Sigmoid colon (tissue), 7 donors: ENCODE data around the gene ABCB6. TPM values are rescaled to one million over a fixed set of nuclear protein-coding genes. Genes with fewer than 3 reads are reported as not detected.

ENCODE experiments used
- DNase-seq: peaks from one replicate; pipeline ENCODE4 v3.0.0-alpha.2; 2019
- H3K27ac ChIP-seq, 4 donors: fragments of 200-600 bp; sonication (generic); one replicate each; pipeline ENCODE4 v1.5.1; 2016 to 2019; ENCODE audit warnings: mild to moderate bottlenecking in 1 of 4
- H3K27me3 ChIP-seq, 3 donors: fragments of 200-600 bp; sonication (generic); one replicate each; pipeline ENCODE4 v1.5.1; 2019; ENCODE audit warnings: mild to moderate bottlenecking in 1 of 3
- H3K36me3 ChIP-seq, 4 donors: fragments of 200-600 bp; sonication (generic); one replicate each; pipeline ENCODE4 v1.5.1; 2016 to 2019
- H3K4me1 ChIP-seq, 4 donors: fragments of 200-600 bp; sonication (generic); one replicate each; pipeline ENCODE4 v1.5.1; 2017 to 2019
- H3K4me3 ChIP-seq, 4 donors: fragments of 200-600 bp; sonication (generic); one replicate each; pipeline ENCODE4 v1.5.1; 2017 to 2019; ENCODE audit warnings: mild to moderate bottlenecking in 2 of 4, moderate library complexity in 1 of 4
- H3K9me3 ChIP-seq, 4 donors: fragments of 200-600 bp in 3 of 4; sonication (generic) in 3 of 4; one replicate each; pipeline versions ENCODE4 v1.5.1 to v1.6.1; 2013 to 2019
- EP300 ChIP-seq, 4 donors: sonication (generic); formaldehyde crosslinking; IDR thresholded peaks; one replicate each; pipeline ENCODE4 v1.6.1; 2017; ENCODE audit warnings: antibody characterized with exemption in 4 of 4
- POLR2A ChIP-seq, 2 donors: fragments of 450-650 bp; IDR thresholded peaks; one replicate each; pipeline ENCODE4 v1.6.1; 2016; ENCODE audit warnings: antibody characterized with exemption in 2 of 2, mild to moderate bottlenecking in 2 of 2, moderate library complexity in 2 of 2
- POLR2AphosphoS5 ChIP-seq, 4 donors: sonication (generic); formaldehyde crosslinking; IDR thresholded peaks; one replicate each; pipeline ENCODE4 v1.6.1; 2017; ENCODE audit warnings: antibody characterized with exemption in 4 of 4
- WGBS, 2 donors: extraction: QIAGEN DNeasy Blood & Tissue Kit; methylation state at CpG; one replicate each; pipeline ENCODE4 v1.1.7; 2013; 5-methylcytosine and 5-hydroxymethylcytosine counted together
- intact Hi-C: fragments of 100-400 bp; cut with DNase I; formaldehyde crosslinking; loops from one replicate; pipeline ENCODE4 v1.15.1; 2023
- polyA plus RNA-seq, 3 donors: library from polyadenylated mRNA; stranded (reverse); fragments of 200-250 nt; gene quantifications; one replicate each; pipeline ENCODE4 v1.2.3, GENCODE V29; 2013
- total RNA-seq, 4 donors: library from RNA; depleted of rRNA; stranded (reverse); fragments of >200 nt; gene quantifications; one replicate each; pipeline ENCODE4 v1.1.0, GENCODE V29; 2016
- TF ChIP-seq, protein P1 (sequence below), 4 experiments: fragments of 450-650 bp in 3 of 4; fragments of 200-600 bp in 1 of 4; IDR thresholded peaks; one replicate each; pipeline ENCODE4 v1.5.1; 2016 to 2019; ENCODE audit warnings: antibody characterized with exemption in 4 of 4, mild to moderate bottlenecking in 3 of 4, moderate library complexity in 2 of 4
- donor health status: healthy with polysubstance abuse.
- donor health status: Bipolar disorder and iron deficiency.
- donor health status: healthy.

ABCB6 gene
- total and polyA plus RNA-seq, 7 donors = 4.8 to 39.3 (median 16.1) TPM; not detected in 1

DNA sequence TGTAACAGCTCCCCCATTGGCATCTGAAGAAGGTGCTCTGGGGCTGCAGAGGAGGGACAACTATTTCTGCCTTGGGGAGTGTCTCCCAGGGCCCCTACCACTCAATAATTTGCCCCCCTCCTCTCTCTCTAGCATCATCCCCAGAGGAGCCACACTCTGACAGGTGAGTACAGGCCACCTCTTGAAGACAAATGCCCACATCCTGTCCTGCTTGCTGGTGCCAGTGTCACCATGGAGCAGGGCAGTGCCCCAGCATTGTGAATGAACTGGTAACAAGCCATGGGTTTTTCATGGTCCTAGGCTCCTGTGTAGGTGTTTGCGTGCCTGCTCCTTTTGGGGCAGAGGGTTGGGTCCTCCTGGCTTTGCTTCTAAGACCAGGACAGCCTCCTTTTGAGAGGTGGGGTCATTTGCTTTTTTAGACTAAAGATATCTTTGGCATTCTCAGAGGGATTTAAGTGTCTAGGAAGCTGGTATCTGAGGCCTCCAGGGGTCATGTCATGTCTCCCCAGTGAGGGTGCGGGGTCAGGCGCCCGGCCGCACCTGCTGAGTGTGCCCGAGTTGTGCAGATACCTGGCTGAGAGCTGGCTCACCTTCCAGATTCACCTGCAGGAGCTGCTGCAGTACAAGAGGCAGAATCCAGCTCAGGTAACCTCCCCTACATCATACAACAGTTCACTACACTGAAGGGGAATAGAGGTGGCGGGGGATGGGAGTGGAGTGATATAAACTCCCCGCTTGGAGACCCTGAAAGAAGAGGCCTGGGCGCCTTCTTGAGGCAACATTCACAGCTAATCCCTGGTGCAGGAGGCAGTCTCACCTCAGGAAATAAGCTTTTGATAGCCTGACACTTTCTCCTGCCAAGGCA lies 38.9 kb downstream of the ABCB6 start:
- H3K9me3 ChIP-seq = no peaks in the 10 kb centered on the region
- H3K4me1 ChIP-seq = peaks cover 2 to 35% (median 29%) of the 10 kb centered on the region in 4 donors
- WGBS, 2 donors = 95 to 96% methylated on average over 9 of the region's 9 CpGs
- intact Hi-C loops = loop anchor here (5.0 kb wide), 2 partner anchors 117 to 207 kb away; partner anchors contain the start of gene DNPEP
- H3K27ac ChIP-seq = peak overlapping the region in 1 of 4 donors; percentile 3
- peak; percentile 56 for DNase-seq
- peak overlapping the region in 1 of 4 donors; percentile 77 for H3K4me3 ChIP-seq
- H3K36me3 ChIP-seq = peaks cover 29 to 56% (median 41%) of the 10 kb centered on the region in 4 donors
- no peaks in the 10 kb centered on the region for H3K27me3 ChIP-seq
- TF ChIP-seq EP300 (IDR thresholded peaks at IDR 0.05) (no peak), POLR2A (IDR thresholded peaks at IDR 0.05) (no peak), POLR2AphosphoS5 (IDR thresholded peaks at IDR 0.05) (no peak)
- TF ChIP-seq, protein P1, sequence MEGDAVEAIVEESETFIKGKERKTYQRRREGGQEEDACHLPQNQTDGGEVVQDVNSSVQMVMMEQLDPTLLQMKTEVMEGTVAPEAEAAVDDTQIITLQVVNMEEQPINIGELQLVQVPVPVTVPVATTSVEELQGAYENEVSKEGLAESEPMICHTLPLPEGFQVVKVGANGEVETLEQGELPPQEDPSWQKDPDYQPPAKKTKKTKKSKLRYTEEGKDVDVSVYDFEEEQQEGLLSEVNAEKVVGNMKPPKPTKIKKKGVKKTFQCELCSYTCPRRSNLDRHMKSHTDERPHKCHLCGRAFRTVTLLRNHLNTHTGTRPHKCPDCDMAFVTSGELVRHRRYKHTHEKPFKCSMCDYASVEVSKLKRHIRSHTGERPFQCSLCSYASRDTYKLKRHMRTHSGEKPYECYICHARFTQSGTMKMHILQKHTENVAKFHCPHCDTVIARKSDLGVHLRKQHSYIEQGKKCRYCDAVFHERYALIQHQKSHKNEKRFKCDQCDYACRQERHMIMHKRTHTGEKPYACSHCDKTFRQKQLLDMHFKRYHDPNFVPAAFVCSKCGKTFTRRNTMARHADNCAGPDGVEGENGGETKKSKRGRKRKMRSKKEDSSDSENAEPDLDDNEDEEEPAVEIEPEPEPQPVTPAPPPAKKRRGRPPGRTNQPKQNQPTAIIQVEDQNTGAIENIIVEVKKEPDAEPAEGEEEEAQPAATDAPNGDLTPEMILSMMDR (IDR thresholded peaks at IDR 0.05) = no peak

DNA sequence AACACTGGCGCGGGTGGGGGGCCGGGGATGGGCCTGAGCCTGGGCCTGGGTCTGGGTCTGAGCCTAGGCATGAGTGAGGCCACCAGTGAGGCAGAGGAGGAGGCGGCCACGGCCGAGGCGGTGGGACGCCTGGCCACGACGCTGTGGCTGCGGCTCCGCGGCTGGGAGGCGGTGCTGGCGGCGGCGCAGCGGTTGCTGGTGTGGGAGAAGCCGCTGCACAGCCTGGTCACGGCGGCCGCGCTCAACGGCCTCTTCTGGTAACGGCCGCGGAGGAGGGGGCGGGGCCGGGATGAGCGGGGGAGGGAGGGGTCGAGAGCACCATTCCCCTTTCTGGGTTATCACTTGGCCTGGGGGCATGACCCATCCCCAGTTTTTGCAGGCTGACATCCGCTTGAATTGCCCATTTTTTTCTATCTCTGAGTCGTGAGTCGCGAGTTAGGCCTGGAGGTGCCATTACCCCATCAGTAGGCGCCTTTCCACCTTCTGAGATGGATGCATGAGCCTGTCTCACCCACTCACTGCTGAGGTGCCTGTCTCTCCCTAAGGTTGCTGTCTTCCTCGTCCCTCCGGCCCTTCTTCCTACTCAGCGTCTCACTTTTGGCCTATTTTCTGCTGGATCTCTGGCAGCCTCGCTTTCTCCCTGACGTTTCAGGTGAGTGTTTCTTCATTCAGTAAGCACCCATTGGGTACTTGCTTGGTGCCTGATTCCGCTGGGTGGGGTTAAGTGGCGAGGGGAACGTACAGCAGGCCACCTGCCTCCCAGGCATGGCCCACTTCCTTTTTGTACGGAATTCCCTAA lies 40.2 kb downstream of the ABCB6 start:
- Histone ChIP-seq H3K9me3 (no peaks in the 10 kb centered on the region), H3K4me1 (peaks cover 2 to 39% (median 31%) of the 10 kb centered on the region in 4 donors), H3K27me3 (no peaks in the 10 kb centered on the region), H3K4me3 (peak overlapping the region; percentile 64 to 97 (median 86)), H3K27ac (peak overlapping the region; percentile 91 to 99 (median 94)), H3K36me3 (peaks cover 29 to 58% (median 45%) of the 10 kb centered on the region in 4 donors)
- no peak for TF ChIP-seq POLR2AphosphoS5 (IDR thresholded peaks at IDR 0.05)
- TF ChIP-seq POLR2A (IDR thresholded peaks at IDR 0.05) = no peak
- TF ChIP-seq EP300 (IDR thresholded peaks at IDR 0.05) = no peak
- TF ChIP-seq, protein P1 (IDR thresholded peaks at IDR 0.05) = no peak
- intact Hi-C loops = loop anchor here (1.0 to 5.0 kb wide), 3 partner anchors 51 to 209 kb away; partner anchors contain the start of genes ANKZF1, ATG9A and DNPEP
- WGBS, 2 donors = 1 to 3% methylated on average over 45 of the region's 45 CpGs
- DNase-seq = peak; percentile 76

DNA sequence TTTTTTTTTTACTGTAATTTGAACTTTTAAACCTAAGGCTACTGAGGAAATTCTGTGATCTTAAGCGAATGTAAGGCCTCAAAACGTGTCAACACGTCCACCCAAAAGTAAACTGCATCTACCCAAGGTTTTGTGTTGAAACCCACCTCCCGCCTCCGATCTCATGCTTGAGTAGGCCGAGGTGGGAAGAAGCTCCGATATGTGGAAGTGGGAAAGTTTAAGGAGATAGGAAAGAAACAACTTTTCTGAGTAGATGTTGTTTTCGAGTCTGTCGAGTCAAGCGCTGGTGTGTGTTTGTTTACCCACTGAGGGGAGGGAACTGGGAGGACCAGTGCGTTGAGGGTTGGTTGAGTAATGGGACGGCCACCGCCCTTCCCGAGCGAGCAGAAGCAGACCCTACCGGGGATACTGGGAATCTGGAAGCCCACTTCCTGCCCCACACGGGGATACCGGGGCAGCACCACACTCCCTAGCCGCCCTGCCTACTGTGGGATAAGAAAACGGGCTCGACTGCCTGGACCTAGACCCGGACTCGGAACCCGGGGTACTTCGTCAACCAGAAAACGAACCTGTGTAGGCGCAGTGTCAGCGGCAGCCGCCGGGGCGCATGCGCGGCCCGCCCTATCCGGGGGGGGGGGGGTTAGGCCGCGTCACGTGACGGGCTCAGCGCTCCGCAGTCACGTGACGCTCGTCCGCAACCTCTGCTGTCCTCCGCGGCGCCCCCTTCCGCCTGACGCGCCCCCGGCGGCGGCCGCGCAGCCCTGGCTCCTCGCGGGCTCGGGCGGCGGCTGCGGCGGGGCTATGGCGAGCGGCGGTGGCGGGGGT lies 41.0 kb downstream of the ABCB6 start, which contains the start of gene RETREG2:
TSS of gene RETREG2 (plus strand) at position 724 of the 825 bp plus-strand sequence. CDS start at position 802, 78 bp downstream.
- Histone ChIP-seq H3K27me3 (no peaks in the 10 kb centered on the region), H3K9me3 (no peaks in the 10 kb centered on the region), H3K27ac (peak within 1 kb of the TSS; percentile 91 to 99 (median 94)), H3K4me3 (peak within 1 kb of the TSS; percentile 64 to 97 (median 86)), H3K4me1 (peaks cover 2 to 39% (median 31%) of the 10 kb centered on the region in 4 donors), H3K36me3 (peaks cover 29 to 58% (median 44%) of the 10 kb centered on the region in 4 donors)
- TF ChIP-seq, protein P1 (IDR thresholded peaks at IDR 0.05) = peak in 1 of 4 experiments; percentile 25
- TF ChIP-seq POLR2A (IDR thresholded peaks at IDR 0.05) (peak; percentile 98 to 99), POLR2AphosphoS5 (IDR thresholded peaks at IDR 0.05) (peak; percentile 97 to 100 (median 100)), EP300 (IDR thresholded peaks at IDR 0.05) (peak in 1 of 4 donors; percentile 28)
- 0% methylated on average over 67 of the region's 67 CpGs for WGBS, 2 donors
- peak; percentile 94 for DNase-seq
- intact Hi-C loops = loop anchor here (1.0 to 5.0 kb wide), 8 partner anchors 17 to 210 kb away; partner anchors contain the start of genes ABCB6, ANKZF1, ATG9A and DNAJB2
